Panc1 (cell line): ENCODE results near the gene TLCD2.

ENCODE experiments used
- CTCF ChIP-seq: fragments of 450-650 bp; IDR thresholded peaks from 2 replicates; pipeline ENCODE4 v1.5.1; 2017; ENCODE audit warnings: mild to moderate bottlenecking
- POLR2AphosphoS5 ChIP-seq: IDR thresholded peaks from 2 replicates; pipeline ENCODE4 v1.6.1; 2012; ENCODE audit warnings: mild to moderate bottlenecking, low read depth, low read length, moderate library complexity
- REST ChIP-seq, 2 experiments: IDR thresholded peaks; 2 replicates each; pipeline ENCODE4 v1.6.1; 2011 to 2012; ENCODE audit warnings: low read depth in 2 of 2, control low read depth in 1 of 2, low read length in 1 of 2, mild to moderate bottlenecking in 1 of 2, moderate library complexity in 1 of 2; ENCODE audit not compliant: insufficient read depth in 1 of 2
- SIN3A ChIP-seq: IDR thresholded peaks from 2 replicates; pipeline ENCODE4 v1.6.1; 2012; ENCODE audit warnings: low read depth, mild to moderate bottlenecking, low read length, moderate library complexity, borderline replicate concordance; ENCODE audit not compliant: insufficient read depth
- TCF7L2 ChIP-seq: IDR thresholded peaks from 2 replicates; pipeline ENCODE4 v1.6.1; 2011; ENCODE audit warnings: mild to moderate bottlenecking, low read depth, low read length, inconsistent platforms

- TF ChIP-seq CTCF, result no peak
- no peak for TF ChIP-seq REST (IDR thresholded peaks at IDR 0.05; ENCODE audit: insufficient read depth in 1 of 2, low read depth in 2 of 2, low read length in 1 of 2)
- TF ChIP-seq POLR2AphosphoS5, result no peak
- TF ChIP-seq SIN3A, result no peak
- no peak for TF ChIP-seq TCF7L2
These were observed 7.1 kb downstream of the TLCD2 start for GRCh38 chr17:1703063-1703462.
